Activated naive CD4-positive, alpha-beta T cell treated with anti-CD3 and anti-CD28 coated beads, Interleukin-2, amount 50 U/mL, for 16 hours (primary cell): Measurements from ENCODE around the gene RASIP1.
"Not testable (repeated sequence)": the region's sequence is repeated elsewhere in the genome, so short reads cannot be mapped to it uniquely, and the experiment has no call there.

Source experiments
- DNase-seq: peaks from one replicate; pipeline ENCODE4 v3.0.0-alpha.2; 2020

The RASIP1 gene, protein sequence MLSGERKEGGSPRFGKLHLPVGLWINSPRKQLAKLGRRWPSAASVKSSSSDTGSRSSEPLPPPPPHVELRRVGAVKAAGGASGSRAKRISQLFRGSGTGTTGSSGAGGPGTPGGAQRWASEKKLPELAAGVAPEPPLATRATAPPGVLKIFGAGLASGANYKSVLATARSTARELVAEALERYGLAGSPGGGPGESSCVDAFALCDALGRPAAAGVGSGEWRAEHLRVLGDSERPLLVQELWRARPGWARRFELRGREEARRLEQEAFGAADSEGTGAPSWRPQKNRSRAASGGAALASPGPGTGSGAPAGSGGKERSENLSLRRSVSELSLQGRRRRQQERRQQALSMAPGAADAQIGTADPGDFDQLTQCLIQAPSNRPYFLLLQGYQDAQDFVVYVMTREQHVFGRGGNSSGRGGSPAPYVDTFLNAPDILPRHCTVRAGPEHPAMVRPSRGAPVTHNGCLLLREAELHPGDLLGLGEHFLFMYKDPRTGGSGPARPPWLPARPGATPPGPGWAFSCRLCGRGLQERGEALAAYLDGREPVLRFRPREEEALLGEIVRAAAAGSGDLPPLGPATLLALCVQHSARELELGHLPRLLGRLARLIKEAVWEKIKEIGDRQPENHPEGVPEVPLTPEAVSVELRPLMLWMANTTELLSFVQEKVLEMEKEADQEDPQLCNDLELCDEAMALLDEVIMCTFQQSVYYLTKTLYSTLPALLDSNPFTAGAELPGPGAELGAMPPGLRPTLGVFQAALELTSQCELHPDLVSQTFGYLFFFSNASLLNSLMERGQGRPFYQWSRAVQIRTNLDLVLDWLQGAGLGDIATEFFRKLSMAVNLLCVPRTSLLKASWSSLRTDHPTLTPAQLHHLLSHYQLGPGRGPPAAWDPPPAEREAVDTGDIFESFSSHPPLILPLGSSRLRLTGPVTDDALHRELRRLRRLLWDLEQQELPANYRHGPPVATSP

DNA sequence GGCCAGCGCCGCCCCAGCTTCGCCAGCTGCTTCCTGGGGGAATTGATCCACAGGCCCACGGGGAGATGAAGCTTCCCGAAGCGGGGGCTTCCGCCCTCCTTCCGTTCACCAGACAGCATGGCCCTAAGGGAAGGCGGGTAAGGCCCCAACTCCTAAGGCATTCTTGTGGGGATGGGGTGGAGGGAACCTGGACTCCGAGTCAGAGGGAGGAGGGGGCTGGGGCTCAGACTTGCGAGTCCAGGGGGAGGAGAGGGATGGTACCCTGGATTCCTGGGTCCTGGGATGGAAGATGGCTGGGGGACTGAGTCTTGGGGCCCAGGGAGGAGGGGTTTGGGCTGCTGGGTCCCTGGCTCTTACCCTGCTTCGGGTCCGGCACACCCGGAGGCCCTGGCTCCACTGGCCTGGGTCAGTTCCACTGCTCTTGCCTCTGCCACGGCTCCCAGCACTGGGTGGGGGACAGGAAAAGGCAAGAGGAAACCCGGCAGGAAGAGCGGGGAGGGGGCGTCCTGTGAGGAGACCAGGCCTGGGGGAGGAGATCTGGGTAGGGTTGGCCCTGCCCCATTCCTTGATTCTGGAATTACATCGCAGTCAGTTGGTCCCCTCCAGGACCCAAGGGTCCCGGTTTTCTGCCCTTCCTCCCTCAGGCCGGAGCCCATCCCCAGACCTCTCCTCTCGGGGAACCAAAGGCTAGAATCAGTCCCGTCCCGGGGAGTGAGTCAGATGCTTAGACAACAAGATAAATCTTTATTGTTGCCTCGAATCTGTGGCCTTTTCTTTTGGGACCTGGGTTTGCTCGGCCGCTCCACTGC lies at the start of gene RASIP1:
TSS of gene RASIP1 (minus strand) at position 447 of the 809 bp plus-strand sequence. CDS start at position 119, 328 bp downstream.
- no peak for DNase-seq

- not testable (repeated sequence) for DNase-seq
Measured at GRCh38 chr19:48787331-48787730, 46.9 kb upstream of the RASIP1 start.

- DNase-seq: not testable (repeated sequence)
Measured at GRCh38 chr19:48786422-48786821, 46.0 kb upstream of the RASIP1 start.

DNA sequence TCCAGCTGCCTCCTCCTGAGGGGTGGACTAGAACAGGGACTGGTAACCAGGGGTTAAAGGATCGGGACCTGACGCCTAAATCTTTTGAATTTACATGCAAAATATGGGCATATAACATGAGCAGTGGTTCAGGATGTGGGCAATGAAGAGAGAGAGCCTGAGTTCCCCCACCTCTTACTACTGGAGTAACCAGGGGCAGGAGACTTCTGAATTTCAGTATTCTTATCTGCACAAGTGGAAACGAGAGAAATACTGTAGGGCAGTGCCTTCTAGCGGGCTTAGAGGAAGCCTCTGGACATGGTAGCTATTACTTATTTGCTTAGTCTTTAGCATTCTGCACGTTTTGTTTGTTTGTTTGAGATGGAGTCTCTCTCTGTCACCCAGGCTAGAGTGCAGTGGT lies 44.1 kb upstream of the RASIP1 start:
- no peak for DNase-seq

- no peak for DNase-seq
Measured at GRCh38 chr19:48780631-48781391, 40.4 kb upstream of the RASIP1 start.

GRCh38 chr19:48779636-48780035 lies 39.2 kb upstream of the RASIP1 start:
- no peak for DNase-seq

DNA sequence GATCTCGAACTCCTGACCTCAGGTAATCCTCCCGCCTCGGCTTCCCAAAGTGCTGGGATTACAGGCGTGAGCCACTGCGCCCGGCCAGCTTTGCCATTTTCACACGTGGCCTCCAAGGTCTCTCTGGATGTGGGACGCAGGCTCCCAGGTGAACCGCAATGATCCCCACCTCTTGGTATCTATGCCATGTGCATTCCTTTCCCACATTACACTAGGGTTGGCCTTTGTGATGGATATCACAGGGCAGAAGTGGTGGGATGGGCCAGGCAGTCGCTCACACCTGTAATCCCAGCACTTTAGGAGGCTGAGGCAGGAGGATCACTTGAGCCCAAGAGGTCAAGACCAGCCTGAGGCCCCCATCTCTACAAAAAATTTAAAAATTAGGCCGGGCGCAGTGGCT lies 37.3 kb upstream of the RASIP1 start:
- DNase-seq: no peak

GRCh38 chr19:48777139-48777538 lies 36.7 kb upstream of the RASIP1 start:
- DNase-seq: no peak

GRCh38 chr19:48772503-48772953 lies 32.1 kb upstream of the RASIP1 start:
- no peak for DNase-seq

DNA sequence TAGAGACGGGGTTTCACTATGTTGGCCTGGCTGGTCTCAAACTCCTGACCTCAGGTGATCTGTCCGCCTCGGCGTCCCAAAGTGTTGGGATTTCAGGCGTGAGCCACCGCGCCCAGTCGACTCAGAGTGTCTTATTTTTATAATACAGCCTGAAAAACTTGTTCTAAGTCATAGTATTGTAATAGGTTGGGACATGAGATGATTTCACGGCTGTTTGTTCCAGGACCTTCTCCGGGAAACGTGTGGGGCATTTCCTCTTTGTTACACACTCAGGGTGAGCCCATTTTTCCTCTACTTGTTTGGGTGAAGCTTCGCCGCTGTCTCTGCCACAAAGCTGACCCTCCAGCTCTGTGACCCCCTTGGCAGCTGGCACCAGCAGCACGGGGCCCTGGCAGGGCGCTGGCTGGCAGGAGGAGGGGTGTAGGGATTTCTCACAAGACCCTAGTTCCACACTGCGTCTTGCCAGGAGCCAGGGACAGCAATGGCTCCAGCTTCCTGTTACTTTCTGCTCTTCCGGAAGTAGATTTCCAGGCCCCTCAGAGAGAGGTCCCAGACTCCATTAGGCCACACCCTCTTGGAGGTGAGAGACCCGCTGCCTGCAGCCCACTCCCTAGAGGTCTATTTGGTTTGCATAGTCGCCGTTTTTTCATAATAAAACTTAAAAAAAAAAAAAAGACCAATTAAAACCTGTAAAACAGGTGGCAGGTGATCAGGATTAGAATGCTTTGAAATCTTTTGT lies 30.5 kb upstream of the RASIP1 start:
- no peak for DNase-seq

DNA sequence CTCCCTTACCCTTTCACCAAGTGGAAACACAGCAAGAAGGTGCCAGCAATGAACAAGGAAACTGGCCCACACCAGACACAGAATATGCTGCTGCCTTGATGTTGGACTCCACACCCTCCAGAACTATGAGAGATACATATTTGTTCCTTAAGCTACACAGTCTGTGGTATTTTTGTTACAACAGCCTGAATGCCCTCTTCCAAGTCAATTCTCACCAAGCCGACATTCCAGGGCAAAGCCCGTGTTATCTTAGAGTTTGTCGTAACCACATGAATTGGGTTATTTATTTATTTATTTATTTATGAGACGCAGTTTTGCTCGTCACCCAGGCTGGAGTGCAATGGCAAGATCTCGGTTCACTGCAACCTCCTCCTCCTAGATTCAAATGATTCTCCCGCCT lies 29.9 kb upstream of the RASIP1 start:
- DNase-seq: no peak

DNA sequence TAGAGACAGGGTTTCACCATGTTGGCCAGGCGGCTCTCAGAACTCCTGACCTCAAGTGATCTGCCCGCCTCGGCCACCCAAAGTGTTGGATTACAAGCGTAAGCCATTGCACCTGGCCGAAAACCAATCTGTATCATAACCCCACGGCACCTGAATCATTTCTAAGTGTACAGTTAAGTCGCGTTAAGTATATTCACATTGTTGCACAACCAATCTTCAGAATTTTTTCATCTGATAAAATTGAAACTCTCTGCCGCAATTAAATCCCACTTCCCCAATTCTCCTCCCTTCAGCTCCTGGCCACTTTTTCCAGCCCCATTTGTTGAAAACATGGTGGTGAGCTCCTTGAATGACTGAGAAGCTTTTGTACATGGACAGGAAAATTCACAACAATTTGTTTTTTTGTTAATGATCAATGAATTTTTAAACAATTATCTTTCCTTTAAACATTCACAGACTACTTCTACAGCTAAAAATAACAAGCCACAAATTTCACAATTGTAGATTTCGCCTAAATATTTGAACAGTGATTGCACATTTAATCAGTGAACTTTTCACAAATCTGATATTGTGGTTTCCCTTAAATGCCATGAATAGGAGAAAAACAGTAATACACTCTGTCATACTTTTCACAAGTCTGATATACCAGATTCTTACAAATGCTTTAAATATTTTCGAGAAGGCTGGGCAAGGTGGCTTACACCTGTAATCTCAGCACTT lies 28.7 kb upstream of the RASIP1 start:
- no peak for DNase-seq

GRCh38 chr19:48768171-48768753 lies 27.9 kb upstream of the RASIP1 start:
- DNase-seq: not testable (repeated sequence)

GRCh38 chr19:48765816-48766215 lies 25.4 kb upstream of the RASIP1 start:
- not testable (repeated sequence) for DNase-seq

DNA sequence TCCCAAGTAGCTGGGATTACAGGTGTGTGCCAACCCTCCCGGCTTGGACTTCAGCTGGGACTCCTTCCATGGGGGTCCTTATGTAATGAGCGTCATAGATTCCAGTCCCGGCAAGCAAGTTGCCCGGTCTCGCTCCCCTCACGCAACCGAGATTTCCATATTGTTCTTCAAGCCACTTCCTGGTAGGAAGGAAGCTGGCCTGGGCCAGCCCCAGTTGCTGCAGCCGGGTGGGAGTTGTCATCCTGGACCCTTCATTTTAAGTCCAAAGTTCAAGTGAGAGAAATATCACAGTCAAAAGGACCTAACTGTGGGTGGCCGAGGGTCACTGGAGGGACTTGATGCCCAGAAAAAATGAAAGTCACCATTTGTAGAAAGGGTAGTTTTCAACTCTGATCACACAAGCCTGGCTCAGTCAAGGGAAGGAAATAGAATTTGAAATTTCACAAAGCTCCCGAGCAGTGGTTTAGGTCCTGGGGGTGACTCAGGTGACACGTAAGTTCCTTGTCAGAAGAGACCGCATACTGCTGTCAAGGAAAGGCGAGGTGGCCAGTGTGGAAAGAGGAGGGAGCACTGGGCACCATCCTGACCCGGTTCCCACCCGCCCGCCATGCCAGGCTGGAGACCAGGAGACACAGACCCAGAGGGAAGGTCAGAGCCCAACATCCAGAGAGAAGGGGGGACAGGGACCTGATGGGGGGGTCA lies 20.2 kb upstream of the RASIP1 start:
- DNase-seq: no peak

DNA sequence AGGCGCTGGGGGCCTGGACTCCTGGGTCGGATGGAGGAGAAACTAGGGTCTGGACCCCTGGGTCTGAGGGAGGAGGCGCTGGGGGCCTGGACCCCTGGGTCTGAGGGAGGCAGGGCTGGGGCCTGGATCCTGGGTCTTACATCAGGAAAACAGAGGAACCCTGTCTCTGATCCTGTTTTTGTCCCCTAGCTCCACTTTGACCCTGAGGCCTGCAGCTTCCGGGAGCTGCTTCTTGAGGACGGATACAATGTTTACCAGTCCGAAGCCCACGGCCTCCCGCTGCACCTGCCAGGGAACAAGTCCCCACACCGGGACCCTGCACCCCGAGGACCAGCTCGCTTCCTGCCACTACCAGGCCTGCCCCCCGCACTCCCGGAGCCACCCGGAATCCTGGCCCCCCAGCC lies 17.3 kb upstream of the RASIP1 start:
- no peak for DNase-seq

DNA sequence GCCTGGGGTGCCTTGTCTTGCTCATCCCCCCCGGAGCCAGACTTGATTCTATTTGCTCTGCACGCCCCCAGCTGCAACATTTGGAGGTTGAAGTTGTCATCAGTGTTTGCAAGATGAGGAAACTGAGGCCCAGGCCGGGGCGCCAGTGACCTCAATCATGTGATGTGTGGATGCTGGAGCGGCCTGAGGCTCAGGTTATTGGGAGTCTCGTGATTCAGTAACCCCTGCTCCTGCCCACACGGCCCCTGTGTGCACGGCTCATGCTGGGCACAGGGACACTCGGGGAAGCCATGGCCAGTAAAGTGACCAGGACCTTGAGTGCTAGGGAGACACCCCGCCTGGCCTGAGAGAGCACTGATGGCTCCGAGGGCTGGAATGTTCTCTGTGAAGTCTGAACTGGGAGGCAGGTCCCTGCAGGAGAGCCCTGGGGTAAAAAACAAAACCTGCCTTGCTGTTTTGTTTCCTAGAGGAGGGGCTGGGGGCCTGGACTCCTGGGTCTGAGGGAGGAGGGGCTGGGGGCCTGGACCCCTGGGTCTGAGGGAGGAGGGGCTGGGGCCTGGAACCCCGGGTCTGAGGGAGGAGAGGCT lies 16.8 kb upstream of the RASIP1 start:
- no peak for DNase-seq

- DNase-seq: no peak
Measured at GRCh38 chr19:48756686-48757085, 16.3 kb upstream of the RASIP1 start.

DNA sequence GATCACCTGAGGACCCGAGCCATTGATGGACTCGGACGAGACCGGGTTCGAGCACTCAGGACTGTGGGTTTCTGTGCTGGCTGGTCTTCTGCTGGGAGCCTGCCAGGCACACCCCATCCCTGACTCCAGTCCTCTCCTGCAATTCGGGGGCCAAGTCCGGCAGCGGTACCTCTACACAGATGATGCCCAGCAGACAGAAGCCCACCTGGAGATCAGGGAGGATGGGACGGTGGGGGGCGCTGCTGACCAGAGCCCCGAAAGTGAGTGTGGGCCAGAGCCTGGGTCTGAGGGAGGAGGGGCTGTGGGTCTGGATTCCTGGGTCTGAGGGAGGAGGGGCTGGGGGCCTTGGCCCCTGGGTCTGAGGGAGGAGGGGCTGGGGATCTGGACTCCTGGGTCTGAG lies 15.8 kb upstream of the RASIP1 start:
- no peak for DNase-seq
